ENCODE measurements around the gene PPIL6.
A peak's percentile ranks its signal among the peaks of the same experiment; 100 is the strongest.

The PPIL6 gene

GRCh38 chr6:109449795-109450673, 9.6 kb upstream of the PPIL6 start:
- H3K27ac ChIP-seq (ENCODE audit: insufficient read depth in 1 of 2, low read depth in 1 of 2, low read length in 2 of 2, poor library complexity in 1 of 2, severe bottlenecking in 2 of 2), result no peak overlapping the region
- WGBS (ENCODE audit: insufficient coverage), result 71% methylated on average over 15 of the region's 16 CpGs
- peaks cover 5 to 70% (median 34%) of the 10 kb centered on the region in 4 experiments for H3K36me3 ChIP-seq (ENCODE audit: control insufficient read depth in 4 of 4, insufficient read depth in 4 of 4, low read length in 3 of 4)

GRCh38 chr6:109449064-109449794, 8.8 kb upstream of the PPIL6 start:
- Histone ChIP-seq H3K4me1 (ENCODE audit: control extremely low read depth in 1 of 4, control insufficient read depth in 4 of 4, insufficient read depth in 4 of 4, low read length in 3 of 4) (peaks cover 2 to 28% (median 25%) of the 10 kb centered on the region in 4 experiments), H3K36me3 (ENCODE audit: control insufficient read depth in 4 of 4, insufficient read depth in 4 of 4, low read length in 3 of 4) (peaks cover 10 to 78% (median 42%) of the 10 kb centered on the region in 4 experiments), H3K9me3 (ENCODE audit: control extremely low read depth in 1 of 5, control insufficient read depth in 4 of 5, insufficient read depth in 2 of 5, low read depth in 1 of 5, low read length in 4 of 5) (no peaks in the 10 kb centered on the region), H3K27me3 (replicated peaks in 2 of 5; ENCODE audit: control insufficient read depth in 4 of 5, insufficient read depth in 5 of 5, low read length in 4 of 5) (no peaks in the 10 kb centered on the region), H3K27ac (ENCODE audit: insufficient read depth in 1 of 2, low read depth in 1 of 2, low read length in 2 of 2, poor library complexity in 1 of 2, severe bottlenecking in 2 of 2) (no peak overlapping the region), H3K4me3 (ENCODE audit: control insufficient read depth in 1 of 7, extremely low read depth in 1 of 7, insufficient read depth in 4 of 7, low read depth in 2 of 7, low read length in 6 of 7) (no peak overlapping the region)
- DNase-seq, result no peak
- ChIA-PET CTCF (interaction anchor here (1.0 to 9.8 kb wide), 3 partner anchors 8 to 15 kb away, joined by 3 to 125 read pairs (median 3); partner anchors contain the start of genes PPIL6 and SMPD2), POLR2A (interaction anchor here (1.4 kb wide), 1 partner anchor 8 kb away, joined by 10 read pairs; no protein-coding TSS in a partner anchor)
- 91% methylated on average over 16 of the region's 19 CpGs for WGBS (ENCODE audit: insufficient coverage)

More at GRCh38 chr6:109449795-109450673, 9.6 kb upstream of the PPIL6 start:
- POLR2A ChIA-PET, result interaction anchor here (1.4 kb wide), 1 partner anchor 9 kb away, joined by 10 read pairs; no protein-coding TSS in a partner anchor
- no peaks in the 10 kb centered on the region for H3K27me3 ChIP-seq (replicated peaks in 2 of 5; ENCODE audit: control insufficient read depth in 4 of 5, insufficient read depth in 5 of 5, low read length in 4 of 5)
- H3K4me1 ChIP-seq (ENCODE audit: control extremely low read depth in 1 of 4, control insufficient read depth in 4 of 4, insufficient read depth in 4 of 4, low read length in 3 of 4), result peaks cover 4 to 33% (median 31%) of the 10 kb centered on the region in 4 experiments
- DNase-seq, result peak; percentile 25 to 61 (median 54)
- CTCF ChIA-PET, result interaction anchor here (0.8 to 9.8 kb wide), 3 partner anchors 9 to 268 kb away, joined by 3 to 125 read pairs (median 3); partner anchors contain the start of genes PPIL6 and SMPD2
- H3K4me3 ChIP-seq (ENCODE audit: control insufficient read depth in 1 of 7, extremely low read depth in 1 of 7, insufficient read depth in 4 of 7, low read depth in 2 of 7, low read length in 6 of 7), result no peak overlapping the region
- no peaks in the 10 kb centered on the region for H3K9me3 ChIP-seq (ENCODE audit: control extremely low read depth in 1 of 5, control insufficient read depth in 4 of 5, insufficient read depth in 2 of 5, low read depth in 1 of 5, low read length in 4 of 5)

GRCh38 chr6:109448615-109449014, 8.2 kb upstream of the PPIL6 start:
- Histone ChIP-seq H3K4me1 (ENCODE audit: control extremely low read depth in 1 of 4, control insufficient read depth in 4 of 4, insufficient read depth in 4 of 4, low read length in 3 of 4) (peaks cover 2 to 21% (median 19%) of the 10 kb centered on the region in 4 experiments), H3K27me3 (replicated peaks in 2 of 5; ENCODE audit: control insufficient read depth in 4 of 5, insufficient read depth in 5 of 5, low read length in 4 of 5) (no peaks in the 10 kb centered on the region), H3K9me3 (ENCODE audit: control extremely low read depth in 1 of 5, control insufficient read depth in 4 of 5, insufficient read depth in 2 of 5, low read depth in 1 of 5, low read length in 4 of 5) (no peaks in the 10 kb centered on the region), H3K4me3 (ENCODE audit: control insufficient read depth in 1 of 7, extremely low read depth in 1 of 7, insufficient read depth in 4 of 7, low read depth in 2 of 7, low read length in 6 of 7) (no peak overlapping the region), H3K27ac (ENCODE audit: insufficient read depth in 1 of 2, low read depth in 1 of 2, low read length in 2 of 2, poor library complexity in 1 of 2, severe bottlenecking in 2 of 2) (no peak overlapping the region), H3K36me3 (ENCODE audit: control insufficient read depth in 4 of 4, insufficient read depth in 4 of 4, low read length in 3 of 4) (peaks cover 10 to 84% (median 47%) of the 10 kb centered on the region in 4 experiments)
- POLR2A ChIA-PET, result no interaction called here
- CTCF ChIA-PET, result interaction anchor here (1.1 to 1.4 kb wide), 2 partner anchors 11 to 13 kb away, joined by 3 to 4 read pairs; no protein-coding TSS in a partner anchor
- WGBS (ENCODE audit: insufficient coverage), result 97% methylated on average over 7 of the region's 7 CpGs
- no peak for DNase-seq

GRCh38 chr6:109447878-109448555, 7.6 kb upstream of the PPIL6 start:
- ChIA-PET CTCF (interaction anchor here (1.1 to 1.4 kb wide), 2 partner anchors 11 to 13 kb away, joined by 3 to 4 read pairs; no protein-coding TSS in a partner anchor), POLR2A (no interaction called here)
- WGBS (ENCODE audit: insufficient coverage), result 100% methylated on average over 4 of the region's 8 CpGs
- H3K36me3 ChIP-seq (ENCODE audit: control insufficient read depth in 4 of 4, insufficient read depth in 4 of 4, low read length in 3 of 4), result peaks cover 10 to 85% (median 48%) of the 10 kb centered on the region in 4 experiments
- no peaks in the 10 kb centered on the region for H3K27me3 ChIP-seq (replicated peaks in 2 of 5; ENCODE audit: control insufficient read depth in 4 of 5, insufficient read depth in 5 of 5, low read length in 4 of 5)
- H3K9me3 ChIP-seq (ENCODE audit: control extremely low read depth in 1 of 5, control insufficient read depth in 4 of 5, insufficient read depth in 2 of 5, low read depth in 1 of 5, low read length in 4 of 5), result no peaks in the 10 kb centered on the region
- no peak overlapping the region for H3K27ac ChIP-seq (ENCODE audit: insufficient read depth in 1 of 2, low read depth in 1 of 2, low read length in 2 of 2, poor library complexity in 1 of 2, severe bottlenecking in 2 of 2)
- H3K4me1 ChIP-seq (ENCODE audit: control extremely low read depth in 1 of 4, control insufficient read depth in 4 of 4, insufficient read depth in 4 of 4, low read length in 3 of 4), result peaks cover 0 to 15% (median 15%) of the 10 kb centered on the region in 4 experiments
- no peak overlapping the region for H3K4me3 ChIP-seq (ENCODE audit: control insufficient read depth in 1 of 7, extremely low read depth in 1 of 7, insufficient read depth in 4 of 7, low read depth in 2 of 7, low read length in 6 of 7)
- peak in 2 of 3 donors; percentile 44 to 50 for DNase-seq

- CTCF ChIA-PET, result interaction anchor here (0.9 to 1.4 kb wide), 3 partner anchors 12 to 260 kb away, joined by 3 to 4 read pairs (median 4); partner anchors contain the start of gene CD164
- Histone ChIP-seq H3K4me1 (ENCODE audit: control extremely low read depth in 1 of 4, control insufficient read depth in 4 of 4, insufficient read depth in 4 of 4, low read length in 3 of 4) (peaks cover 0 to 20% (median 16%) of the 10 kb centered on the region in 4 experiments), H3K36me3 (ENCODE audit: control insufficient read depth in 4 of 4, insufficient read depth in 4 of 4, low read length in 3 of 4) (peaks cover 11 to 85% (median 50%) of the 10 kb centered on the region in 4 experiments), H3K4me3 (ENCODE audit: control insufficient read depth in 1 of 7, extremely low read depth in 1 of 7, insufficient read depth in 4 of 7, low read depth in 2 of 7, low read length in 6 of 7) (no peak overlapping the region), H3K9me3 (ENCODE audit: control extremely low read depth in 1 of 5, control insufficient read depth in 4 of 5, insufficient read depth in 2 of 5, low read depth in 1 of 5, low read length in 4 of 5) (no peaks in the 10 kb centered on the region), H3K27ac (ENCODE audit: insufficient read depth in 1 of 2, low read depth in 1 of 2, low read length in 2 of 2, poor library complexity in 1 of 2, severe bottlenecking in 2 of 2) (no peak overlapping the region), H3K27me3 (replicated peaks in 2 of 5; ENCODE audit: control insufficient read depth in 4 of 5, insufficient read depth in 5 of 5, low read length in 4 of 5) (no peaks in the 10 kb centered on the region)
- POLR2A ChIA-PET, result interaction anchor here (0.8 kb wide), 1 partner anchor 8 kb away, joined by 3 read pairs; the partner anchor contains the start of gene MICAL1
- DNase-seq, result no peak
- 86% methylated on average over 10 of the region's 10 CpGs for WGBS (ENCODE audit: insufficient coverage)
Observed at GRCh38 chr6:109447087-109447486, 6.7 kb upstream of the PPIL6 start.

GRCh38 chr6:109446541-109446940, 6.1 kb upstream of the PPIL6 start:
- CTCF ChIA-PET, result interaction anchor here (0.9 to 1.3 kb wide), 2 partner anchors 64 to 259 kb away, joined by 3 to 4 read pairs; partner anchors contain the start of gene CD164
- Histone ChIP-seq H3K4me3 (ENCODE audit: control insufficient read depth in 1 of 7, extremely low read depth in 1 of 7, insufficient read depth in 4 of 7, low read depth in 2 of 7, low read length in 6 of 7) (no peak overlapping the region), H3K27me3 (replicated peaks in 2 of 5; ENCODE audit: control insufficient read depth in 4 of 5, insufficient read depth in 5 of 5, low read length in 4 of 5) (no peaks in the 10 kb centered on the region), H3K27ac (ENCODE audit: insufficient read depth in 1 of 2, low read depth in 1 of 2, low read length in 2 of 2, poor library complexity in 1 of 2, severe bottlenecking in 2 of 2) (no peak overlapping the region), H3K4me1 (ENCODE audit: control extremely low read depth in 1 of 4, control insufficient read depth in 4 of 4, insufficient read depth in 4 of 4, low read length in 3 of 4) (peaks cover 0 to 25% (median 22%) of the 10 kb centered on the region in 4 experiments), H3K9me3 (ENCODE audit: control extremely low read depth in 1 of 5, control insufficient read depth in 4 of 5, insufficient read depth in 2 of 5, low read depth in 1 of 5, low read length in 4 of 5) (no peaks in the 10 kb centered on the region), H3K36me3 (ENCODE audit: control insufficient read depth in 4 of 4, insufficient read depth in 4 of 4, low read length in 3 of 4) (peaks cover 10 to 79% (median 48%) of the 10 kb centered on the region in 4 experiments)
- 22% methylated on average over 2 of the region's 8 CpGs for WGBS (ENCODE audit: insufficient coverage)
- DNase-seq, result no peak
- POLR2A ChIA-PET, result interaction anchor here (0.8 kb wide), 1 partner anchor 9 kb away, joined by 3 read pairs; the partner anchor contains the start of gene MICAL1

Measured in common myeloid progenitor, CD34-positive (primary cell).